Suppressor macrophage (primary cell): ENCODE measurements around the gene SCML1.

Experiments
- DNase-seq, 4 experiments: peaks; one replicate each; pipeline ENCODE4 v3.0.0-alpha.2; 2020 to 2022

Gene SCML1

DNA sequence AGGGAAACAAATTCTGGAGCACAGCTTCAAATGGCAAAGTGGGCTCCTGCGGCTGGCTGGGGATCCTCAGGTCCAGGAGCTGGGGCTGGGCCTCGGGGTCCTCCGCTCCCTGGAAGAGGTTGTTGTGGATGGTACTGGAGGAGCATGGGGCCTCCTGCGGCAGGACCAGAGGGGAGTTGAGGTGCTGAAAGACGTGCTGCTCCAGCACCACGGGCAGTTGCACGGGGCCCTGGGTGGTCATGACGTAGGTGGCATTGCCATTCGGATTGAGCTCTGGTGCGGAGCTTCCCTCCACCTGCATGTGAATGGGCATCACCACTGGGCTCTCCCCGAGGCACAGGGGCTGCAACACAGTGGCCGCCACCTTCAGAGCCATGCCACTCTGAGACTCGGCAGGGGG lies 64.1 kb downstream of the SCML1 start:
- no peak for DNase-seq

DNA sequence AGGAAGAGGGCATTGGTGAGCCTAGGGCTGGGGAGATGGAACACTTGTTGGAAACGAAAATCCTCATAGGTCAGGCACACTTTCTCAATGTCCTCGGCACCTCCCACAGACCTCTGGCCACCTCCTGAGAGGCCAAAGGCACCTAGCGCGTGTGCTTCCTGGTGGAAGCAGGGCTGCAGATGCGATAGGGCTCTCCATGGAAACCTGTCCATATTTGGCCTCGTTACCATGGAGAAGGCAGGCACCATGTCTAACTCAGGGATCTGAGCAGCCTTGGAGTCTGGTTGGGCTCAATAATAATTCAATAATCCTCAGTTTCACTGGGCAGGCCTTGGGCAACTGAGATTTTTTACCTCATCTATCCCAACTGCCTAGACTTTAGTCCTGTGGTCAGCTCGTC lies 65.5 kb downstream of the SCML1 start:
- DNase-seq: no peak

DNA sequence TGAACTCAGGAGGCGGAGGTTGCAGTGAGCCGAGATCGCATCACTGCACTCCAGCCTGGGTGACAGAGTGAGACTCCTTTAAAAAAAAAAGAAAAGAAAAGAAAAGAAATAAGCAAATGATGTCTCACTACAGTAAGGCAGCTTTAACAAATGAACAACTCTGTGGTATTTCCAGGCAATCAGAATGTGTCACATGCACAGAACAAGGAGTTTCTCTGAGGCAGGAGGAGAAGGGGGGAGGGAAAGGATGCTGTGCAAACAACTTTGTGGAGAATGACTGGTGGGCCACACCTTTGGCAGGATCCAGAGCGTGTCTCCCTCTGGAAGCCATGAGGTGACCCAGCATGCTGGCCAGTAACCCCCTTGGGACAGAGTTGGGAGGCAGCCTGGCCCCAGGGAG lies 66.2 kb downstream of the SCML1 start:
- no peak for DNase-seq
